Natural killer cell (primary cell): ENCODE data around the gene MED27. TPM values are rescaled to one million over a fixed set of nuclear protein-coding genes. Genes with fewer than 3 reads are reported as not detected.

Experiments
- ATAC-seq, 3 donors: fragments of 150-1000 bp in 2 of 3; fragments of 200-7000 bp in 1 of 3; cut with Tn5 transposase; 1 replicate in 1 of 3; 2 replicates in 2 of 3; pipeline ENCODE4 v1.10.0; 2021; ENCODE audit warnings: mild to moderate bottlenecking in 2 of 3, moderate library complexity in 2 of 3
- DNase-seq, 2 donors: peaks; one replicate each; pipeline versions ENCODE4 v3.0.0 to v3.0.0-alpha.2; 2013 to 2021; ENCODE audit warnings: mixed read lengths in 1 of 2
- H3K27ac ChIP-seq: one replicate; pipeline ENCODE4 v1.5.1; 2013; ENCODE audit warnings: mild to moderate bottlenecking, low read length
- H3K27me3 ChIP-seq: one replicate; pipeline ENCODE4 v1.6.1; 2013; ENCODE audit warnings: low read length; ENCODE audit not compliant: control insufficient read depth, insufficient read depth
- H3K36me3 ChIP-seq: one replicate; pipeline ENCODE4 v1.6.1; 2013; ENCODE audit warnings: low read length; ENCODE audit not compliant: control insufficient read depth, insufficient read depth
- H3K4me1 ChIP-seq: one replicate; pipeline ENCODE4 v1.6.1; 2013; ENCODE audit warnings: low read length; ENCODE audit not compliant: control insufficient read depth, insufficient read depth
- H3K4me3 ChIP-seq: one replicate; pipeline ENCODE4 v1.5.1; 2013; ENCODE audit warnings: low read length
- H3K9me3 ChIP-seq: one replicate; pipeline ENCODE4 v1.6.1; 2013; ENCODE audit warnings: low read length; ENCODE audit not compliant: control insufficient read depth, insufficient read depth
- H3K27ac Mint-ChIP-seq, 2 donors: one replicate each; pipeline ENCODE4 v1.8.0; 2022; ENCODE audit warnings: mild to moderate bottlenecking in 2 of 2, mixed read lengths in 2 of 2, moderate library complexity in 1 of 2
- H3K27me3 Mint-ChIP-seq, 2 donors: one replicate each; pipeline ENCODE4 v1.8.0; 2022; ENCODE audit warnings: low read depth in 2 of 2, mixed read lengths in 2 of 2
- H3K36me3 Mint-ChIP-seq: one replicate; pipeline ENCODE4 v1.8.0; 2022; ENCODE audit warnings: mixed read lengths
- H3K4me1 Mint-ChIP-seq, 2 donors: one replicate each; pipeline ENCODE4 v1.8.0; 2022; ENCODE audit warnings: mixed read lengths in 2 of 2
- H3K4me3 Mint-ChIP-seq: one replicate; pipeline ENCODE4 v1.8.0; 2022; ENCODE audit warnings: mild to moderate bottlenecking, moderate library complexity, mixed read lengths
- H3K9me3 Mint-ChIP-seq, 2 donors: one replicate each; pipeline ENCODE4 v1.8.0; 2022; ENCODE audit warnings: mixed read lengths in 2 of 2
- CTCF ChIP-seq: fragments of 200-600 bp; IDR thresholded peaks from one replicate; pipeline ENCODE4 v1.8.0; 2022; ENCODE audit warnings: antibody characterized with exemption
- WGBS: methylation state at CpG from one replicate; pipeline ENCODE4 v1.1.7; 2013; ENCODE audit warnings: missing lambda C conversion rate; ENCODE audit not compliant: insufficient coverage; 5-methylcytosine and 5-hydroxymethylcytosine counted together
- intact Hi-C: fragments of 100-400 bp; cut with micrococcal nuclease; formaldehyde crosslinking; loops from one replicate; pipeline ENCODE4 v1.14.2; 2022
- total RNA-seq, 4 donors: library from RNA; stranded (reverse); fragments of 120-200 nt in 1 of 4; gene quantifications; one replicate each; pipeline versions ENCODE4 v1.2.3 to v1.2.4, GENCODE V29; 2013 to 2022

Gene MED27
- total RNA-seq, 3 donors from 2014 or later (not counting 1 experiment from before 2014, with no cell fraction given), result 24.4 to 27.3 (median 26.9) TPM

- Mint-ChIP-seq H3K9me3 (peaks cover 6% of the 10 kb centered on the region in 2 donors), H3K4me3 (no peak overlapping the region), H3K27me3 (no peaks in the 10 kb centered on the region), H3K36me3 (no peaks in the 10 kb centered on the region), H3K27ac (no peak overlapping the region), H3K4me1 (peaks cover 17 to 18% of the 10 kb centered on the region in 2 donors)
- DNase-seq, result no peak
- ATAC-seq, result no peak
- no peak overlapping the region for H3K27ac ChIP-seq
- no peaks in the 10 kb centered on the region for H3K4me1 ChIP-seq
- peaks cover 3% of the 10 kb centered on the region for H3K36me3 ChIP-seq
- intact Hi-C loops, result no loop called here
- no peak for TF ChIP-seq CTCF
- 97% methylated on average over 5 of the region's 6 CpGs for WGBS
- H3K27me3 ChIP-seq, result no peaks in the 10 kb centered on the region
- H3K9me3 ChIP-seq, result no peaks in the 10 kb centered on the region
- H3K4me3 ChIP-seq, result no peak overlapping the region
These were observed 118.2 kb downstream of the MED27 start for GRCh38 chr9:131961496-131961880.

- intact Hi-C loops, result no loop called here
- no peak for ATAC-seq
- TF ChIP-seq CTCF, result no peak
- no peak overlapping the region for H3K27ac ChIP-seq
- Mint-ChIP-seq H3K27ac (no peak overlapping the region), H3K4me1 (peaks cover 18 to 20% of the 10 kb centered on the region in 2 donors), H3K27me3 (no peaks in the 10 kb centered on the region), H3K36me3 (no peaks in the 10 kb centered on the region), H3K9me3 (peaks cover 6% of the 10 kb centered on the region in 2 donors), H3K4me3 (no peak overlapping the region)
- peaks cover 3% of the 10 kb centered on the region for H3K36me3 ChIP-seq
- no peak for DNase-seq
- no peak overlapping the region for H3K4me3 ChIP-seq
- no peaks in the 10 kb centered on the region for H3K9me3 ChIP-seq
- H3K4me1 ChIP-seq, result no peaks in the 10 kb centered on the region
- no peaks in the 10 kb centered on the region for H3K27me3 ChIP-seq
- 93% methylated on average over 12 of the region's 12 CpGs for WGBS
These were observed 118.7 kb downstream of the MED27 start for GRCh38 chr9:131960851-131961495.

- H3K9me3 ChIP-seq, result no peaks in the 10 kb centered on the region
- ATAC-seq, result no peak
- 83% methylated on average over 6 of the region's 9 CpGs for WGBS
These were observed 119.4 kb downstream of the MED27 start for GRCh38 chr9:131960311-131960710.

More at GRCh38 chr9:131960311-131960710, 119.4 kb downstream of the MED27 start:
- Mint-ChIP-seq H3K27me3 (no peaks in the 10 kb centered on the region), H3K27ac (no peak overlapping the region), H3K36me3 (no peaks in the 10 kb centered on the region), H3K4me3 (no peak overlapping the region), H3K4me1 (peaks cover 18 to 21% of the 10 kb centered on the region in 2 donors), H3K9me3 (peaks cover 6% of the 10 kb centered on the region in 2 donors)
- Histone ChIP-seq H3K27ac (no peak overlapping the region), H3K27me3 (no peaks in the 10 kb centered on the region), H3K36me3 (peaks cover 3% of the 10 kb centered on the region), H3K4me3 (no peak overlapping the region), H3K4me1 (no peaks in the 10 kb centered on the region)
- no peak for TF ChIP-seq CTCF
- intact Hi-C loops, result no loop called here
- DNase-seq, result no peak
